GM23338 (cell line): ENCODE measurements around the gene DDX54.

Experiments
- CREB1 ChIP-seq: fragments of 250-450 bp; sonication (Bioruptor Pico); IDR thresholded peaks from 2 replicates; pipeline ENCODE4 v1.5.0; 2020; ENCODE audit warnings: low read depth, mild to moderate bottlenecking, moderate library complexity
- CTCF ChIP-seq, 2 experiments: fragments of 200-600 bp in 1 of 2; sonication (generic) in 1 of 2; conservative IDR thresholded peaks; 2 replicates each; pipeline versions ENCODE4 v1.5.1 to v1.6.1; 2016 to 2017; ENCODE audit warnings: antibody characterized with exemption in 2 of 2, low read depth in 2 of 2, mild to moderate bottlenecking in 2 of 2, moderate library complexity in 1 of 2
- ETS1 ChIP-seq: IDR thresholded peaks from 2 replicates; pipeline ENCODE4 v1.6.1; 2016; ENCODE audit warnings: antibody characterized with exemption
- EZH2 ChIP-seq: fragments of 200-600 bp; sonication (generic); IDR thresholded peaks from one replicate; pipeline ENCODE4 v1.8.0; 2017; ENCODE audit warnings: antibody characterized with exemption, mild to moderate bottlenecking, low read depth; ENCODE audit not compliant: unreplicated experiment
- EZH2phosphoT487 ChIP-seq: fragments of 200-600 bp; sonication (generic); IDR thresholded peaks from one replicate; pipeline ENCODE4 v1.8.1; 2018; ENCODE audit warnings: antibody characterized with exemption; ENCODE audit not compliant: unreplicated experiment
- JUNB ChIP-seq: IDR thresholded peaks from one replicate; pipeline ENCODE4 v1.6.1; 2016; ENCODE audit warnings: antibody characterized with exemption; ENCODE audit not compliant: unreplicated experiment
- POLR2AphosphoS5 ChIP-seq: IDR thresholded peaks from 2 replicates; pipeline ENCODE4 v1.6.1; 2016; ENCODE audit warnings: antibody characterized with exemption, low read depth
- REST ChIP-seq: IDR thresholded peaks from one replicate; pipeline ENCODE4 v1.6.1; 2018; ENCODE audit warnings: antibody characterized with exemption; ENCODE audit not compliant: unreplicated experiment
- STAT1 ChIP-seq: IDR thresholded peaks from one replicate; pipeline ENCODE4 v1.6.1; 2016; ENCODE audit warnings: antibody characterized with exemption; ENCODE audit not compliant: unreplicated experiment
- ZNF114 ChIP-seq: fragments of 250-450 bp; sonication (Bioruptor Pico); IDR thresholded peaks from 2 replicates; pipeline ENCODE4 v1.5.0; 2020; ENCODE audit warnings: mild to moderate bottlenecking, moderate library complexity
- ZNF331 ChIP-seq: fragments of 250-450 bp; sonication (Bioruptor Pico); IDR thresholded peaks from 2 replicates; pipeline ENCODE4 v1.5.0; 2020; ENCODE audit warnings: low read depth, mild to moderate bottlenecking, moderate library complexity

GRCh38 chr12:113186033-113186365 lies 721 bp upstream of the DDX54 start:
- no peak for TF ChIP-seq CTCF (conservative IDR thresholded peaks at IDR 0.05; ENCODE audit: low read depth in 2 of 2)
- TF ChIP-seq POLR2AphosphoS5, result no peak
- no peak for TF ChIP-seq JUNB
- TF ChIP-seq REST, result no peak
- no peak for TF ChIP-seq EZH2
- TF ChIP-seq EZH2phosphoT487, result no peak
- TF ChIP-seq ETS1, result no peak
- no peak for TF ChIP-seq CREB1 (CRISPR knock-in tag)
- no peak for TF ChIP-seq STAT1
- no peak for TF ChIP-seq ZNF114 (CRISPR knock-in tag)
- no peak for TF ChIP-seq ZNF331 (CRISPR knock-in tag)
